H1 (cell line): ENCODE measurements around the gene VAV2.

Experiments used
- CBX8 ChIP-seq: fragments of 300-800, 300-1000 bp; sonication (generic); IDR thresholded peaks from 2 replicates; pipeline ENCODE4 v1.7.1; 2016; ENCODE audit warnings: low read depth, low read length, borderline replicate concordance
- CHD2 ChIP-seq: IDR thresholded peaks from 2 replicates; pipeline ENCODE4 v1.6.1; 2012; ENCODE audit warnings: low read length, improper control_type of control experiment
- CREB1 ChIP-seq: IDR thresholded peaks from 2 replicates; pipeline ENCODE4 v1.6.1; 2012; ENCODE audit warnings: inconsistent platforms
- CTCF ChIP-seq, 3 experiments: IDR thresholded peaks; 1 replicate in 2 of 3; 2 replicates in 1 of 3; pipeline versions ENCODE4 v1.5.1 to v1.6.1; 2011; ENCODE audit warnings: low read length in 3 of 3, mild to moderate bottlenecking in 3 of 3, inconsistent platforms in 2 of 3, low read depth in 1 of 3, moderate library complexity in 1 of 3; ENCODE audit not compliant: insufficient read depth in 1 of 3; ENCODE audit errors: control extremely low read depth in 1 of 3
- EP300 ChIP-seq, 2 experiments: IDR thresholded peaks; 1 replicate in 1 of 2; 2 replicates in 1 of 2; pipeline ENCODE4 v1.6.1; 2011 to 2012; ENCODE audit warnings: low read depth in 2 of 2, low read length in 2 of 2, mild to moderate bottlenecking in 2 of 2, borderline replicate concordance in 1 of 2, inconsistent platforms in 1 of 2, moderate library complexity in 1 of 2
- EZH2 ChIP-seq: fragments of 200-600 bp; sonication (generic); IDR thresholded peaks from 2 replicates; pipeline ENCODE4 v1.7.1; 2012; ENCODE audit warnings: low read depth, mild to moderate bottlenecking, moderate library complexity, low read length, inconsistent platforms; ENCODE audit not compliant: severe bottlenecking
- GABPA ChIP-seq: IDR thresholded peaks from 2 replicates; pipeline ENCODE4 v1.6.1; 2011; ENCODE audit warnings: mild to moderate bottlenecking, low read length, moderate library complexity, borderline replicate concordance; ENCODE audit not compliant: insufficient read depth
- MAFK ChIP-seq: IDR thresholded peaks from 2 replicates; pipeline ENCODE4 v1.6.1; 2012; ENCODE audit warnings: low read depth, mild to moderate bottlenecking, improper control_type of control experiment, low read length
- PHF8 ChIP-seq: fragments of 200-600 bp; sonication (generic); conservative IDR thresholded peaks from 2 replicates; pipeline ENCODE4 v1.7.1; 2012; ENCODE audit warnings: low read depth, mild to moderate bottlenecking, inconsistent platforms, low read length, moderate library complexity
- POLR2A ChIP-seq, 2 experiments: IDR thresholded peaks; 1 replicate in 1 of 2; 2 replicates in 1 of 2; pipeline ENCODE4 v1.6.1; 2011; ENCODE audit warnings: low read depth in 2 of 2, low read length in 2 of 2, mild to moderate bottlenecking in 2 of 2; ENCODE audit errors: control extremely low read depth in 1 of 2
- POLR2AphosphoS5 ChIP-seq: IDR thresholded peaks from 2 replicates; pipeline ENCODE4 v1.6.1; 2011; ENCODE audit warnings: low read depth, low read length
- RBBP5 ChIP-seq: IDR thresholded peaks from 2 replicates; pipeline ENCODE4 v1.7.1; 2012; ENCODE audit warnings: low read depth, mild to moderate bottlenecking, inconsistent platforms, low read length, moderate library complexity, borderline replicate concordance
- SIRT6 ChIP-seq: IDR thresholded peaks from one replicate; pipeline ENCODE4 v1.7.1; 2012; ENCODE audit warnings: low read length, inconsistent platforms
- TAF1 ChIP-seq: IDR thresholded peaks from 2 replicates; pipeline ENCODE4 v1.6.1; 2011; ENCODE audit warnings: mild to moderate bottlenecking, low read depth, low read length

- TF ChIP-seq CTCF (IDR thresholded peaks at IDR 0.05; ENCODE audit: control extremely low read depth in 1 of 3, insufficient read depth in 1 of 3, low read depth in 1 of 3, low read length in 3 of 3) (no peak), CREB1 (no peak), PHF8 (no peak), RBBP5 (no peak), EP300 (IDR thresholded peaks at IDR 0.05; ENCODE audit: borderline replicate concordance in 1 of 2, low read depth in 2 of 2, low read length in 2 of 2) (no peak), GABPA (no peak), SIRT6 (no peak), CHD2 (no peak), EZH2 (no peak), POLR2AphosphoS5 (no peak), MAFK (no peak), TAF1 (no peak), POLR2A (IDR thresholded peaks at IDR 0.05; ENCODE audit: control extremely low read depth in 1 of 2, low read depth in 2 of 2, low read length in 2 of 2) (no peak), CBX8 (no peak)
These were observed 55.0 kb downstream of the VAV2 start for GRCh38 chr9:133937120-133937519.
